Cardiac muscle cell (in vitro differentiated cells and primary cell): ENCODE results near the gene BTF3L4. TPM values are rescaled to one million over a fixed set of nuclear protein-coding genes. Genes with fewer than 3 reads are reported as not detected.

Experiments
- DNase-seq, 2 donors: peaks; one replicate each; pipeline versions ENCODE4 v3.0.0 to v3.0.0-alpha.2; 2010 to 2017; ENCODE audit warnings: low read depth in 1 of 2, low spot score in 1 of 2
- H3K27ac ChIP-seq: fragments of 200-600 bp; sonication (generic); 2 replicates; pipeline ENCODE4 v1.5.1; 2016
- H3K27me3 ChIP-seq: fragments of 200-600 bp; sonication (generic); 2 replicates; pipeline ENCODE4 v1.6.0; 2016; ENCODE audit warnings: control low read depth
- H3K36me3 ChIP-seq: fragments of 200-600 bp; sonication (generic); 2 replicates; pipeline ENCODE4 v1.5.1; 2016; ENCODE audit warnings: control low read depth
- H3K4me1 ChIP-seq: fragments of 200-600 bp; sonication (generic); 2 replicates; pipeline ENCODE4 v1.8.1; 2017; ENCODE audit warnings: low read depth, mild to moderate bottlenecking, mixed run types
- H3K4me3 ChIP-seq: fragments of 200-600 bp; sonication (generic); 2 replicates; pipeline ENCODE4 v1.5.1; 2016; ENCODE audit warnings: mild to moderate bottlenecking
- H3K9me3 ChIP-seq: fragments of 200-600 bp; sonication (generic); 2 replicates; pipeline ENCODE4 v1.5.1; 2017; ENCODE audit warnings: low read depth, mild to moderate bottlenecking, control low read depth
- CTCF ChIP-seq: IDR thresholded peaks from 2 replicates; pipeline ENCODE4 v1.5.1; 2012; ENCODE audit warnings: low read depth, mild to moderate bottlenecking, low read length
- polyA plus RNA-seq: library from polyadenylated mRNA; unstranded; fragments of >200 nt; fragmentation: Nextera tagmentation; extraction: Ambion mirVana; gene quantifications from 2 replicates; pipeline ENCODE4 v1.2.1, GENCODE V29; 2016
- total RNA-seq: library from RNA; depleted of rRNA; stranded (reverse); fragments of >200 nt; gene quantifications from 2 replicates; pipeline ENCODE4 v1.2.3, GENCODE V29; 2016

The BTF3L4 gene
- total and polyA plus RNA-seq, 2 experiments from 2014 or later: 51.1 to 108 TPM

- TF ChIP-seq CTCF: no peak
- Histone ChIP-seq H3K27ac (no peak overlapping the region), H3K9me3 (no peaks in the 10 kb centered on the region)
These were observed 66.3 kb downstream of the BTF3L4 start for GRCh38 chr1:52122384-52122783.

GRCh38 chr1:52123622-52124021 lies 67.5 kb downstream of the BTF3L4 start:
- Histone ChIP-seq H3K27ac (no peak overlapping the region), H3K9me3 (no peaks in the 10 kb centered on the region), H3K4me3 (no peak overlapping the region), H3K27me3 (no peaks in the 10 kb centered on the region), H3K36me3 (no peaks in the 10 kb centered on the region), H3K4me1 (peaks cover 10% of the 10 kb centered on the region)
- TF ChIP-seq CTCF: no peak
- DNase-seq: no peak

More at GRCh38 chr1:52122384-52122783, 66.3 kb downstream of the BTF3L4 start:
- Histone ChIP-seq H3K27me3 (no peaks in the 10 kb centered on the region), H3K36me3 (no peaks in the 10 kb centered on the region), H3K4me3 (no peak overlapping the region), H3K4me1 (peaks cover 10% of the 10 kb centered on the region)
- DNase-seq: no peak

- H3K27me3 ChIP-seq: no peaks in the 10 kb centered on the region
- no peaks in the 10 kb centered on the region for H3K36me3 ChIP-seq
- no peak overlapping the region for H3K4me3 ChIP-seq
- H3K27ac ChIP-seq: no peak overlapping the region
- no peak for DNase-seq
- no peak for TF ChIP-seq CTCF
- no peaks in the 10 kb centered on the region for H3K9me3 ChIP-seq
- no peaks in the 10 kb centered on the region for H3K4me1 ChIP-seq
These were observed 69.8 kb downstream of the BTF3L4 start for GRCh38 chr1:52125736-52126359.

- peak; percentile 48 to 85 for DNase-seq
- no peaks in the 10 kb centered on the region for H3K27me3 ChIP-seq
- H3K9me3 ChIP-seq: no peaks in the 10 kb centered on the region
- TF ChIP-seq CTCF: peak; percentile 78
- no peaks in the 10 kb centered on the region for H3K36me3 ChIP-seq
- H3K27ac ChIP-seq: no peak overlapping the region
- H3K4me3 ChIP-seq: no peak overlapping the region
- H3K4me1 ChIP-seq: no peaks in the 10 kb centered on the region
These were observed 71.4 kb downstream of the BTF3L4 start for GRCh38 chr1:52127181-52128180.

GRCh38 chr1:52139817-52140540 lies 83.9 kb downstream of the BTF3L4 start:
- DNase-seq: peak in 1 of 2 donors; percentile 92
- H3K4me3 ChIP-seq: no peak overlapping the region
- no peak for TF ChIP-seq CTCF
- H3K4me1 ChIP-seq: peaks cover 16% of the 10 kb centered on the region
- H3K27ac ChIP-seq: no peak overlapping the region
- no peaks in the 10 kb centered on the region for H3K27me3 ChIP-seq
- no peaks in the 10 kb centered on the region for H3K9me3 ChIP-seq
- H3K36me3 ChIP-seq: no peaks in the 10 kb centered on the region
